NCI-H2107 (cell line): ENCODE measurements around the gene CXCR6.

Experiments
- DNase-seq: peaks from one replicate; lab custom pipeline; 2025; lab: John Stamatoyannopoulos, UW

The CXCR6 gene

GRCh38 chr3:45969116-45969515 lies 25.9 kb downstream of the CXCR6 start:
- DNase-seq = no peak

GRCh38 chr3:45969953-45970352 lies 26.7 kb downstream of the CXCR6 start:
- DNase-seq = no peak

- DNase-seq = no peak
Observed at GRCh38 chr3:45972534-45973402, 29.5 kb downstream of the CXCR6 start.

DNA sequence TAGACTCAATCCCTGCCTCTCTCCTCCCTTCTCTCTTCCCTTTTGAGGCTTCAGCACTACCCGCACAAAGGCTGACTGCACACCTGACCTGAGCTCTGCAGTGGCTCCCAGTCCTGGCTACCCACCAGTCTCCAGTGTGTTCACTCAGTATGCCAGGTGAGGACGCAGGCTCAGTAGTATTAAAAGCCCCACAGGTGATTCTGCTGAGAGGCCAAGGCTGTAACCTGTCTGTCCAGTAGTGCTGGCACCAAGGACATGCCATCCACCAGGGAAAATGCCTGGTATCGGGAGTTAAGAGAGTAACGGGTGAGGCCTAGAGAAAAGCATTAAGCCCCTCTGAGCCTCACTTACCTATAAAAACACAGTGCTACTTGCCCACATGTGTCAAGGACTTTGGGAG lies 31.4 kb downstream of the CXCR6 start:
- DNase-seq = no peak

- DNase-seq = no peak
Observed at GRCh38 chr3:45975686-45976085, 32.4 kb downstream of the CXCR6 start.

- no peak for DNase-seq
Observed at GRCh38 chr3:45976191-45977091, 33.2 kb downstream of the CXCR6 start.

DNA sequence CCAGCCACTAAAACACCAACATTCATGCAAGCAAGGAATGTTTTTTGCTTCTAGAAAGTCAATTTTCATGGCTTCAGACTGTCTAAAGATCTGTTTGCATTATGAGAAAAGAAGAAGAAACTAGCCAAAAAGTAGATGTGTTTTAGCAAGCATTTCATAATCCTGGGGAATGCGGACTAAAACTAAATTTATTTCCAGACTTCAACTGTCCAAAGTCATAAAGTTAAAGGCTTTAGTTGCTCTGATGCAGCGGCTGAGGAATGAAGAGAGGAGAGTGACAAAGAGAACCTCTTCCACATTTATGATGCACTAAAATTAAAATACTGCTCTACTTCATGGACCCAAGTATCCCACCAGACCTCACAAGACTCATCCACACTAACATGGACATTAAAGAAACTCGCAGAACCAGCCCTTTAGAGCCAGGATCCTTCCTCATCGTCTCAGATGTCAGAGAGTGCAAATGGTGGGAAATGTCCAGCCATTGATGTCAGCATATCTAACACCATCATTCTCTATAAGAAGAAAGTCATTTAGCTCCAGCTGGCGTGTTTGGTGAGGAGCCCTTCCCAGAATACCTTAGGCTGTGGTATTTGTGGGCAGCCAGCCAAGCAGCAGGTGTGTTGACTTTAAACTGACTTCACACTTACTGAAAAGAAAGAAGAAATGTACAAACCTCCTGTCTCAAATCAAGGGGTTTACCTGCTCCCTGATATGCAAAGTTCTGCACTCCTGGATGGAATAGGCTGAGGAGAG lies 34.9 kb downstream of the CXCR6 start:
- DNase-seq = peak; percentile 52

DNA sequence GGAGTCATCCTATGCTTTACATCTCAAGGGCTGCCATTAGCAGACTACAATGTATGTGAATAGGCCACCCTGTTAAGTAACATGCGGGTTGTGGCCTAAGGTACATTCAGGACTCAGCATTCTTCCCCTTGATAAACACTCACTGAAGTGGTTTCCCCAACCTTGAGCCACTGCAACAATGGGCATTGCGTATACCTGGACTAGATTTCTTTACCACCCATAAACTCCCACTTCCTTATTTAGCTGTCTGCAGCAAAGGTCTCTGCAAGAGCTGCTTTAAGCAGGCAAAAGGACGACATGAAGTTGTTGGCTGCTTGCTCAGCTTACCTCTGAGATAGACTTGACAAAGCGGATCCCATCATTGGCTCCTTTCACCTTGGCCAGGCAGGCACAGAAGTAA lies 36.1 kb downstream of the CXCR6 start:
- no peak for DNase-seq

GRCh38 chr3:45980229-45980813 lies 37.1 kb downstream of the CXCR6 start:
- no peak for DNase-seq

GRCh38 chr3:45980819-45981218 lies 37.6 kb downstream of the CXCR6 start:
- no peak for DNase-seq

- no peak for DNase-seq
Observed at GRCh38 chr3:45981346-45982074, 38.2 kb downstream of the CXCR6 start.

DNA sequence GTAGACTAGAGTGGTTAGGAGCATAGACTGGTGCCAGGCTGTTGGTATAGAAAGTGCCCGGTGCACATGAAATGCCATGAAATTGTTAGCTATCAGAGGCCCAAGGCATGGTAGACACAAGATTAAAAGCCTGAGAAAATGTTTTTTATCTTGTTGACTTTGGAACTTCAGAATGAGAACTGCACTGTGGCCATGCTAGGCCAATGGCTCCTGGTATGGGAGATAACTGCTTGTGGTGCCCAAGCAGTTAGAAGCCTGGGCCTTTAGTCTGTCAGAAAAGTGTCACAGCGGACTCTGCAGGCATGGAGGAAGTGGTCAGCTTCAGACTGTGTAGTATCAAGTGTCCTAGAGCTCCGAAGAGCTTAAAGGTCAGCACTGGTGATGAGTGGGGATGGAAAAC lies 40.5 kb downstream of the CXCR6 start:
- no peak for DNase-seq

DNA sequence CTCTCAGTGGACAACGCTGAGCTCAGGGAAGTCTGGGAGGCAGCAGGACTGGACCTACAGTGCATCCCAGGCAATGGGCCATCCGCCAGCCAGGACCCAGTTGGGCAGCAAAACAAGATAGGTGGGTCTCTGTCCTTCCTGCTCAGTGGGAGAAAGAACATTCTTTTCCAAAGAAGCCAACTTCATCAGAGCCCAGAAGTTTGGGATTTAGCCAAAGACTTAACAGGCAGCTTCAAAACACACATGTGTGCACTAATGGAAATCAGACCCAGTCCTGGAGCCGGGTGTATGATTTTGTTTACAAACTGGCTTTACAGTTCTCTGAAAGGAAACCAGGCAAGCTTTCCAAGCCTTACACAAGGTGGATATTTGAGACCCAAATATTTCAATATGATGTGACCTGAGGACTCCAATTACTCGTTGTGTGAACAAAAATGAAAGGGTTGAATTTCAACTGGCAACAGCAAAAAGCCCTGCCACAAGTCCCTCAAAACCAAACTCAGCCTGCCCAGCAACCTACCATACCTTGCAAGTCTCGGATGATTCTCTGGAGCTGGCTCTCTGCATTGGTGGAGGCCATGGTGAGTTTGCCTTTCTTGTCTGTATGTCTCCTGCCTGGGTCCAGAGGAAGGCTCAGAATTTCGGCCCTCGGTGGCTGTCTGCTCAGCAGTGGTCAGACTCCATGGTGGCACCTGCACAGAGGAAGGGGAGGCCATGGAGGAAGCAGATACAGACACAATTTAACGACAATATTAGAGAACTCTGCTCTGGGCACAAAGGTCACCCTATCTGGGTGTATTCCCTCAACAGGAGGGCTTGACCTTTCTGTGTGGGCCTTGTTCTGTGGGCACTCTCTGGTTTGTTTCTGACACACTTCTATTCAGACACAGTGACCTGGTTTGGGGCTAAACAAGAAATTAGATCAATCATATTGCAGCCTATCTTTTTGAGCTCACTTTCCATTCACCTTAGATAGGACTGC lies 41.4 kb downstream of the CXCR6 start:
- peak; percentile 57 for DNase-seq

DNA sequence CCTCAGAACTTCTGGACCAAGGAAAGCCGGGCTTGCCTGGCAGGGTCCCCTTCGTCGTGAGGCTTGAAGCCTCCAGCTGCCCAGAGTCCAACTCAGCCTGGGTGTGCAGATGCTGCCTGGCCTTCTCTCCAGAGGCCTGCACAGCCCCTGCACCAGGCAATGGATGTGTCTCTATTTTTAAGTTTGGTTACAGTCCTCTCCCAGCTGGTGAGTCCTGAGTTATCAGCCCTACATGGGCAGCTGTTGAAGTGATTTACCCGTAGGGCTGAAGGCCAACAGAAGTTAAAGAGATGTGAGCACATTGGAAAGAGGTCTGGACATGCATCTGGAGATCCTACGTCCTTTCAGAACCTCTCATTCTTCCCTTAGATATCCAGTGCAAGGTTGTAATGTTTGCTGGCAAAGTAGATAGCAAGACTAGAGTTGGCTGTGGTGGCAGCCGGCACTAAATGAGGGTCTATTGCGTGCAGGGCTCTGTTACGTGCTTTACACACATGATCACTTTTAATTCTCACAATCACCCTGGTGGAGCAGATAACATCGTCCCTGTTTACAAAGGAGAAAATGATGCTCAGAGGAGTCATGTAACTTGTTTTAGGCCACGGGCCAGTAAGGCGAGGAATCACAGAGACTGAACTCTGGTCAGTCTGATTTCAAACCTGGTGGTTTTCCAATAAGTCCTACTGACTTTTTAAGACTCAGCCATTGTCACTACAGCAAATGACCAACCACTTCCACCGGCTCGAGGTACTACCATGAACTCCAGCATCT lies 42.5 kb downstream of the CXCR6 start:
- DNase-seq = no peak

DNA sequence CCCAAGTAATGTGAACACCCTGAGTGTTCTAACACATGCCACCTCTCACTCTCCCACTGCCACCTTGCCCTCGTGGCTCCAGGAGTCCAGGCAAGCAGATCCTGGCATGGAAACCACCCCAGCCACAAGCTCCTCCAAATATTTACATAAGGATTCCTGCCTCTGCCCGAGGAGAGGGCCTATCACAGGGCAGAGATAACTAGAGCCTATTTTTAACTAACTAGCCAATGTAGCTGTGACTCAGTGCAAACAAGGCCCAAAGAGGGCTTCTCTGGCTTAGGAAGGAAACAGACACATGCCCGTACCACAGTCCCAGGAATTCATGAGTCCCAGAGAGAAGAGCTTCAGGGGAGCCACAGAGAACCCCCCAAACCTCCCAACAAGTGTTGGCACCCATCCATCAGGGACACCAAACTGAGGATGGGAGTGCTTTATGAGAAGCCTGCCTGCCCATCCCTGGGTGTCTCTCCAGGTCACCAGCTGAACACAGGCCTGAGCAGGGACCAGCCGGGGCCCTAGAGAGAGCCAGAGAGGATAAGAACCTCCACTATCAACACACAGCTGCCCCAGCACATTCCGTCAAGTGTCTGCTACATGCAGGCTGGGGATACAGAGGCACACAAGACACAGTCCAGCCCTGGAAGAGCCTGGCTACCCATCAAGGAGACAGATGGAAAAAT lies 43.2 kb downstream of the CXCR6 start:
- no peak for DNase-seq

- DNase-seq = no peak
Observed at GRCh38 chr3:45987368-45988291, 44.4 kb downstream of the CXCR6 start.

DNA sequence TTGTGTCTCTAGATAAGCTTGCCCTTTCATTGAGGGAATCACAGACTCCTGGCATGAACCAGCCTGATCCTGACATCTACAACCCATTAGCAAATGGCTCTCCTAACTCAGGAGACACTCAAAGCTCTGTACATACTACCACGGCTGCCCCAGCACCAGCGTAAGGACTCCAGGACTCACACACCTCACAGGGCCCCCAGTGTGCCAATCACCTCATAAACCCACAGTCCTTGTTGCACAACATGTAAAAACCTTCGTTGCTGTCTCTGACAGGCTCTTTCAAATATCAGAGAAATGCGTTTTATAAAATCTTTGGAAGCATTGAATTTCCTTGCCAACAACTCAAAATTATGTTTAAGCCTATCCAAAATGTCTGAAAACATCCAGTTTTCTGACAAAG lies 45.1 kb downstream of the CXCR6 start:
- no peak for DNase-seq

GRCh38 chr3:45988804-45989203 lies 45.5 kb downstream of the CXCR6 start:
- DNase-seq = no peak
